ENCODE results near the gene ZNF805. TPM values are rescaled to one million over a fixed set of nuclear protein-coding genes. Genes with fewer than 3 reads are reported as not detected.

The ZNF805 gene
- total and polyA plus RNA-seq, 2 of the 13 experiments (the other 11 are each of a cell fraction or from before 2014, with no cell fraction given): 5.1 to 12.8 TPM

DNA sequence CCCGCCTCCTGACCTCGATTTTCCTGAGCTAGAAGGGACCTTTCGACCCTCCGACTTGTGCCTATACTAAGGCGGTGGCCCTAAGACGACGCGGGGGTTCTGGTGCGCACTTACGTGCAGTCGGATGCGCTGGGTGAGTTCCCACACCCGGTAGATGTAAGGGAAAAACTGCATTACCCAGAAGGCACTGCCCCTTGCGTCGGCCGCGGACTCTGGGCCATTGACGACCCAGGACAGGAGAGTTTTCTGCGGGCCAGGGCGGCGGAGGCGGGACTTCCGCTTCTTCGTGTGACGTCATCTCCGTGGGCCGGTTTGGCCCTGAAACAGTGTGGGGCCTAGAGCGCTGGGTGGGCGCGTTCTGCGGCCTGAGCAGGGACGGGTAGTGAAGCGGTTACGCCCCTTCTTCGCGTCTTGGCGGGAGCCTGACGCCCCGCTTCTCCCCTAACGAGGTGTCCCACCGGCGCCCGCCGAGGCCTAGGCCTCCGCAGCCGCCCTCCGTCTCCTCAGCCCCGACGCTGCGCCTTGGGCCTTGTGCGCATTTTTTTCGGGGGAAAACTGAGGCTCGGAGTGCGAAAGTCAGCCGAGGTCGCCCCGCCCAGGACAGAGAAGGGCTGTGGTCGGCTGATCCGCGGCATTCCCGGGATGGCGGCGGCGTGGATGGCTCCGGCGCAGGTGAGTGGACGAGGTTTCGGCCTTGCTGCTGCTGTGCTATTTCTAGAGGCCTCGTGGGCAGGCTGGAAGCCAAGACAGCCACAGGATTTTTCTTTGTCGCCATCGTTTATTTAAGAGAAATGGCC, 39.9 kb downstream of the ZNF805 start, which contains the start of gene ZNF460 (continued):
- TF ChIP-seq, protein P1, sequence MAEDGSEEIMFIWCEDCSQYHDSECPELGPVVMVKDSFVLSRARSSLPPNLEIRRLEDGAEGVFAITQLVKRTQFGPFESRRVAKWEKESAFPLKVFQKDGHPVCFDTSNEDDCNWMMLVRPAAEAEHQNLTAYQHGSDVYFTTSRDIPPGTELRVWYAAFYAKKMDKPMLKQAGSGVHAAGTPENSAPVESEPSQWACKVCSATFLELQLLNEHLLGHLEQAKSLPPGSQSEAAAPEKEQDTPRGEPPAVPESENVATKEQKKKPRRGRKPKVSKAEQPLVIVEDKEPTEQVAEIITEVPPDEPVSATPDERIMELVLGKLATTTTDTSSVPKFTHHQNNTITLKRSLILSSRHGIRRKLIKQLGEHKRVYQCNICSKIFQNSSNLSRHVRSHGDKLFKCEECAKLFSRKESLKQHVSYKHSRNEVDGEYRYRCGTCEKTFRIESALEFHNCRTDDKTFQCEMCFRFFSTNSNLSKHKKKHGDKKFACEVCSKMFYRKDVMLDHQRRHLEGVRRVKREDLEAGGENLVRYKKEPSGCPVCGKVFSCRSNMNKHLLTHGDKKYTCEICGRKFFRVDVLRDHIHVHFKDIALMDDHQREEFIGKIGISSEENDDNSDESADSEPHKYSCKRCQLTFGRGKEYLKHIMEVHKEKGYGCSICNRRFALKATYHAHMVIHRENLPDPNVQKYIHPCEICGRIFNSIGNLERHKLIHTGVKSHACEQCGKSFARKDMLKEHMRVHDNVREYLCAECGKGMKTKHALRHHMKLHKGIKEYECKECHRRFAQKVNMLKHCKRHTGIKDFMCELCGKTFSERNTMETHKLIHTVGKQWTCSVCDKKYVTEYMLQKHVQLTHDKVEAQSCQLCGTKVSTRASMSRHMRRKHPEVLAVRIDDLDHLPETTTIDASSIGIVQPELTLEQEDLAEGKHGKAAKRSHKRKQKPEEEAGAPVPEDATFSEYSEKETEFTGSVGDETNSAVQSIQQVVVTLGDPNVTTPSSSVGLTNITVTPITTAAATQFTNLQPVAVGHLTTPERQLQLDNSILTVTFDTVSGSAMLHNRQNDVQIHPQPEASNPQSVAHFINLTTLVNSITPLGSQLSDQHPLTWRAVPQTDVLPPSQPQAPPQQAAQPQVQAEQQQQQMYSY (CRISPR knock-in tag; IDR thresholded peaks at IDR 0.05): peak; percentile 9; the same call in 1 of the 2 replicates
- no peak for TF ChIP-seq SIX1 (CRISPR knock-in tag; IDR thresholded peaks at IDR 0.05; ENCODE audit: borderline replicate concordance)
- TF ChIP-seq GABPA (IDR thresholded peaks at IDR 0.05; ENCODE audit: low read depth, low read length): peak; percentile 96
- peak; percentile 93 for TF ChIP-seq GABPA (CRISPR knock-in tag; IDR thresholded peaks at IDR 0.05; ENCODE audit: low read depth)
- no peak for TF ChIP-seq SNAI1 (CRISPR knock-in tag; IDR thresholded peaks at IDR 0.05; ENCODE audit: borderline replicate concordance)
- peak; percentile 40 for TF ChIP-seq RXRB (CRISPR knock-in tag; IDR thresholded peaks at IDR 0.05; ENCODE audit: borderline replicate concordance)
- peak; percentile 14 for TF ChIP-seq TBL1XR1 (IDR thresholded peaks at IDR 0.05; ENCODE audit: borderline replicate concordance, low read length, partially characterized antibody)
- peak; percentile 49 for TF ChIP-seq YY1 (IDR thresholded peaks at IDR 0.05; ENCODE audit: insufficient read depth, insufficient replicate concordance, low read depth, low read length)
- TF ChIP-seq, protein P2, sequence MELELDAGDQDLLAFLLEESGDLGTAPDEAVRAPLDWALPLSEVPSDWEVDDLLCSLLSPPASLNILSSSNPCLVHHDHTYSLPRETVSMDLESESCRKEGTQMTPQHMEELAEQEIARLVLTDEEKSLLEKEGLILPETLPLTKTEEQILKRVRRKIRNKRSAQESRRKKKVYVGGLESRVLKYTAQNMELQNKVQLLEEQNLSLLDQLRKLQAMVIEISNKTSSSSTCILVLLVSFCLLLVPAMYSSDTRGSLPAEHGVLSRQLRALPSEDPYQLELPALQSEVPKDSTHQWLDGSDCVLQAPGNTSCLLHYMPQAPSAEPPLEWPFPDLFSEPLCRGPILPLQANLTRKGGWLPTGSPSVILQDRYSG (CRISPR knock-in tag; IDR thresholded peaks at IDR 0.05): no peak
- TF ChIP-seq ZMAT3 (CRISPR knock-in tag; conservative IDR thresholded peaks at IDR 0.05): peak; percentile 30; the same call in 1 of the 2 replicates
- no peak for TF ChIP-seq FOXA1 (IDR thresholded peaks at IDR 0.05)
- peak; percentile 4; the same call in 1 of the 2 replicates for TF ChIP-seq FOXA1 (CRISPR knock-in tag; IDR thresholded peaks at IDR 0.05)
- no peak for TF ChIP-seq ZSCAN21 (CRISPR knock-in tag; IDR thresholded peaks at IDR 0.05; ENCODE audit: borderline replicate concordance)
- TF ChIP-seq ZNF883 (CRISPR knock-in tag; IDR thresholded peaks at IDR 0.05; ENCODE audit: not compliant biosample characterization): peak; percentile 66
- peak; percentile 42 for TF ChIP-seq U2AF1 (optimal IDR thresholded peaks at IDR 0.05; ENCODE audit: low read depth, low read length)
- TF ChIP-seq POLR2A (IDR thresholded peaks at IDR 0.05; ENCODE audit: insufficient read depth in 1 of 2, low read depth in 2 of 2, low read length in 2 of 2): peak; percentile 14 to 66
- no peak for TF ChIP-seq BATF2 (CRISPR knock-in tag; IDR thresholded peaks at IDR 0.05)
- TF ChIP-seq DR1 (CRISPR knock-in tag; IDR thresholded peaks at IDR 0.05): peak; percentile 54
- 0 out of 2 replicates have a peak, but pooled peaks have one; percentile 7 for TF ChIP-seq ZFP36L1 (CRISPR knock-in tag; IDR thresholded peaks at IDR 0.05)
- peak; percentile 26; the same call in 1 of the 2 replicates for TF ChIP-seq GFI1 (CRISPR knock-in tag; IDR thresholded peaks at IDR 0.05; ENCODE audit: borderline replicate concordance)
- TF ChIP-seq MEIS2 (CRISPR knock-in tag; IDR thresholded peaks at IDR 0.05): peak; percentile 71; the same call in 1 of the 2 replicates
- TF ChIP-seq ZFP90 (CRISPR knock-in tag; IDR thresholded peaks at IDR 0.05; ENCODE audit: borderline replicate concordance): peak; percentile 32; the same call in 1 of the 2 replicates
- TF ChIP-seq, protein P3, sequence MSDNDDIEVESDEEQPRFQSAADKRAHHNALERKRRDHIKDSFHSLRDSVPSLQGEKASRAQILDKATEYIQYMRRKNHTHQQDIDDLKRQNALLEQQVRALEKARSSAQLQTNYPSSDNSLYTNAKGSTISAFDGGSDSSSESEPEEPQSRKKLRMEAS (IDR thresholded peaks at IDR 0.05): peak; percentile 26; the same call in 1 of the 2 replicates
- TF ChIP-seq CHD4 (IDR thresholded peaks at IDR 0.05; ENCODE audit: borderline replicate concordance, low read length): no peak
- TF ChIP-seq ZFX (CRISPR knock-in tag; IDR thresholded peaks at IDR 0.05; ENCODE audit: low read depth): peak; percentile 100

Data from HepG2 (cell line).